Endothelial cell of umbilical vein (primary cell): ENCODE results near the gene UGT1A5. TPM values are rescaled to one million over a fixed set of nuclear protein-coding genes. Genes with fewer than 3 reads are reported as not detected.

Experiments
- BruUV-seq: library from RNA; stranded (reverse); fragments of 400-500 nt; replicated peaks from 2 replicates; lab custom pipeline; 2021; lab: Mats Ljungman, UMichigan
- CTCF ChIA-PET: fragments of 300-600, 350-600 bp; sonication (Branson Sonifier 250); formaldehyde crosslinking; loops from one replicate; lab custom pipeline; 2021; ENCODE audit warnings: antibody characterized with exemption, inconsistent platforms; lab: Charles Lee
- POLR2A ChIA-PET: fragments of 300-600, 350-600 bp; sonication (Branson Sonifier 250); formaldehyde crosslinking; loops from one replicate; lab custom pipeline; 2021; ENCODE audit warnings: antibody characterized with exemption, inconsistent platforms; lab: Charles Lee
- DNase-seq: peaks from one replicate; pipeline ENCODE4 v3.0.0-alpha.2; 2011; ENCODE audit warnings: low read depth, low spot score
- FAIRE-seq: peaks from 2 replicates; lab custom pipeline; 2011; peaks lifted over from hg19 to GRCh38; lab: Jason Lieb, UNC
- H2AFZ ChIP-seq: 2 replicates; pipeline ENCODE4 v1.6.0; 2012; ENCODE audit warnings: low read depth, low read length, control low read depth, inconsistent platforms
- H3K27ac ChIP-seq: 2 replicates; pipeline ENCODE4 v1.5.1; 2011; ENCODE audit warnings: low read depth, mild to moderate bottlenecking, control low read depth, low read length, moderate library complexity; ENCODE audit not compliant: insufficient read depth
- H3K27me3 ChIP-seq, 2 experiments: 2 replicates each; pipeline versions ENCODE4 v1.6.0 to v1.6.1; 2011; ENCODE audit warnings: low read length in 2 of 2, mixed read lengths in 1 of 2; ENCODE audit not compliant: control insufficient read depth in 2 of 2, insufficient read depth in 2 of 2
- H3K36me3 ChIP-seq, 2 experiments: 2 replicates in 1 of 2; 3 replicates in 1 of 2; pipeline ENCODE4 v1.5.1; 2011; ENCODE audit warnings: low read length in 2 of 2, mild to moderate bottlenecking in 1 of 2, moderate library complexity in 1 of 2; ENCODE audit not compliant: control insufficient read depth in 2 of 2, insufficient read depth in 2 of 2; ENCODE audit errors: extremely low read depth in 1 of 2
- H3K4me1 ChIP-seq: 3 replicates; pipeline ENCODE4 v1.5.1; 2011; ENCODE audit warnings: mild to moderate bottlenecking, low read length; ENCODE audit not compliant: control insufficient read depth, insufficient read depth; ENCODE audit errors: extremely low read depth
- H3K4me2 ChIP-seq: 2 replicates; pipeline ENCODE4 v1.6.1; 2011; ENCODE audit warnings: low read length, control low read depth, mixed read lengths; ENCODE audit not compliant: insufficient read depth
- H3K4me3 ChIP-seq, 3 experiments: fragments of 200-600 bp in 1 of 3; sonication (generic), shearing (Covaris generic) in 1 of 3; replicated peaks in 1 of 3; 2 replicates each; pipeline ENCODE4 v1.5.1; 2011 to 2016; ENCODE audit warnings: control low read depth in 3 of 3, low read length in 3 of 3, mild to moderate bottlenecking in 2 of 3, inconsistent platforms in 1 of 3, low read depth in 1 of 3, moderate library complexity in 1 of 3; ENCODE audit not compliant: insufficient read depth in 1 of 3
- H3K79me2 ChIP-seq: 2 replicates; pipeline ENCODE4 v1.6.0; 2012; ENCODE audit warnings: low read length, inconsistent platforms; ENCODE audit not compliant: control insufficient read depth, insufficient read depth
- H3K9ac ChIP-seq: replicated peaks from 2 replicates; pipeline ENCODE3; 2011; ENCODE audit warnings: low read length, control low read depth; ENCODE audit not compliant: insufficient read depth; ENCODE audit errors: extremely low read depth
- H3K9me1 ChIP-seq: replicated peaks from 3 replicates; pipeline ENCODE4 v1.6.0; 2011; ENCODE audit warnings: mild to moderate bottlenecking, low read length; ENCODE audit not compliant: control insufficient read depth, insufficient read depth; ENCODE audit errors: extremely low read depth
- H3K9me3 ChIP-seq: replicated peaks from 2 replicates; pipeline ENCODE4 v1.5.1; 2012; ENCODE audit warnings: low read length, inconsistent platforms; ENCODE audit not compliant: control insufficient read depth, insufficient read depth
- H4K20me1 ChIP-seq: replicated peaks from 2 replicates; pipeline ENCODE3; 2011; ENCODE audit warnings: mild to moderate bottlenecking, low read length; ENCODE audit not compliant: control insufficient read depth, insufficient read depth; ENCODE audit errors: extremely low read depth
- CTCF ChIP-seq, 2 donors: IDR thresholded peaks; 1 replicate in 1 of 2; 2 replicates in 1 of 2; pipeline ENCODE4 v1.5.1; 2011; ENCODE audit warnings: low read length in 2 of 2, mild to moderate bottlenecking in 2 of 2, moderate library complexity in 2 of 2, control low read depth in 1 of 2, inconsistent platforms in 1 of 2, low read depth in 1 of 2; ENCODE audit not compliant: insufficient read depth in 1 of 2; ENCODE audit errors: extremely low read depth in 1 of 2
- EZH2 ChIP-seq: IDR thresholded peaks from 2 replicates; pipeline ENCODE4 v1.6.1; 2012; ENCODE audit warnings: borderline replicate concordance, low read depth, mild to moderate bottlenecking, moderate library complexity, low read length, inconsistent platforms; ENCODE audit not compliant: severe bottlenecking
- FOS ChIP-seq: IDR thresholded peaks from 2 replicates; pipeline ENCODE4 v1.6.1; 2011; ENCODE audit warnings: mild to moderate bottlenecking, low read length, moderate library complexity, borderline replicate concordance; ENCODE audit not compliant: insufficient read depth
- GATA2 ChIP-seq: IDR thresholded peaks from 2 replicates; pipeline ENCODE4 v1.7.0; 2011; ENCODE audit warnings: low read depth, mild to moderate bottlenecking, moderate library complexity, mixed read lengths, low read length; ENCODE audit not compliant: insufficient read length, insufficient read depth
- JUN ChIP-seq: IDR thresholded peaks from 2 replicates; pipeline ENCODE4 v1.6.1; 2011; ENCODE audit warnings: borderline replicate concordance, low read depth; ENCODE audit not compliant: insufficient read length, insufficient read depth
- MAX ChIP-seq: IDR thresholded peaks from 2 replicates; pipeline ENCODE4 v1.6.1; 2011; ENCODE audit not compliant: insufficient read depth, insufficient read length
- MYC ChIP-seq: IDR thresholded peaks from one replicate; pipeline ENCODE4 v1.6.1; 2011; ENCODE audit warnings: mild to moderate bottlenecking, low read depth, low read length
- POLR2A ChIP-seq: IDR thresholded peaks from 2 replicates; pipeline ENCODE4 v1.6.1; 2012; ENCODE audit warnings: low read depth, mild to moderate bottlenecking, control low read depth, low read length
- POLR2AphosphoS5 ChIP-seq: IDR thresholded peaks from 2 replicates; pipeline ENCODE4 v1.6.1; 2012; ENCODE audit warnings: low read depth, mild to moderate bottlenecking, control low read depth, low read length, moderate library complexity; ENCODE audit not compliant: insufficient read depth
- dilution Hi-C: fragments of 300-500 bp; cut with MboI; formaldehyde crosslinking; loops from one replicate; pipeline ENCODE4 v1.15.0; 2019; ENCODE audit warnings: low sequenced_read_pairs; ENCODE audit not compliant: extremely low pct_ligation_motif_present
- intact Hi-C: fragments of 100-400 bp; cut with micrococcal nuclease; formaldehyde crosslinking; loops from one replicate; pipeline ENCODE4 v1.10.0; 2022
- polyA plus RNA-seq, 4 experiments: library from polyadenylated mRNA; depleted of rRNA in 3 of 4; stranded (reverse) in 3 of 4; unstranded in 1 of 4; fragments of >200 nt; gene quantifications; 2 replicates each; pipeline versions ENCODE4 v1.2.1 to v1.2.3, GENCODE V29; 2011 to 2012; ENCODE audit warnings: missing spikeins in 1 of 4
- total RNA-seq: library from RNA; stranded (reverse); gene quantifications from 2 replicates; pipeline ENCODE4 v1.2.3, GENCODE V29; 2021

UGT1A5 gene
- total and polyA plus RNA-seq, 2 donors (not counting 3 experiments of a cell fraction or from before 2014, with no cell fraction given): not detected

GRCh38 chr2:233711312-233712008 is 1.2 kb upstream of the UGT1A5 start:
- H3K27me3 ChIP-seq: peaks cover 0 to 2% of the 10 kb centered on the region in 2 experiments
- ChIA-PET CTCF (interaction anchor here (0.7 to 4.4 kb wide), 24 partner anchors 9 to 1405 kb away, joined by 3 to 74 read pairs (median 4); partner anchors contain the start of genes UGT1A3 and USP40), POLR2A (no interaction called here)
- H3K4me1 ChIP-seq: peaks cover 2% of the 10 kb centered on the region
- H3K9ac ChIP-seq: no peak overlapping the region
- H2AFZ ChIP-seq: no peak overlapping the region
- H3K9me1 ChIP-seq: no peaks in the 10 kb centered on the region
- no peak overlapping the region for H3K27ac ChIP-seq
- H3K4me3 ChIP-seq: no peak overlapping the region
- BruUV-seq: no TSS peak
- TF ChIP-seq EZH2: no peak
- peak; percentile 89 to 90 for TF ChIP-seq CTCF (IDR thresholded peaks at IDR 0.05; ENCODE audit: extremely low read depth in 1 of 2, insufficient read depth in 1 of 2, low read depth in 1 of 2, low read length in 2 of 2)
- DNase-seq: peak; percentile 66
- no peaks in the 10 kb centered on the region for H4K20me1 ChIP-seq
- no peak overlapping the region for H3K4me2 ChIP-seq
- peak; percentile 92 for FAIRE-seq
- no peaks in the 10 kb centered on the region for H3K79me2 ChIP-seq
- dilution Hi-C loops: no loop called here
- intact Hi-C loops: loop anchor here (1.0 kb wide), 4 partner anchors 145 to 307 kb away; partner anchors contain the start of gene USP40
- H3K36me3 ChIP-seq: no peaks in the 10 kb centered on the region
- no peaks in the 10 kb centered on the region for H3K9me3 ChIP-seq

- POLR2A ChIA-PET: no interaction called here
- no peak for FAIRE-seq
These were observed 532 bp downstream of the UGT1A5 start for GRCh38 chr2:233713262-233713615.

More at GRCh38 chr2:233713262-233713615, 532 bp downstream of the UGT1A5 start:
- dilution Hi-C loops: no loop called here
- intact Hi-C loops: no loop called here
- no peak overlapping the region for H3K27ac ChIP-seq
- H3K4me3 ChIP-seq: no peak overlapping the region
- CTCF ChIA-PET: interaction anchor here (2.8 to 4.4 kb wide), 2 partner anchors 226 to 266 kb away, joined by 10 to 74 read pairs; no protein-coding TSS in a partner anchor
- TF ChIP-seq MAX (no peak), CTCF (IDR thresholded peaks at IDR 0.05; ENCODE audit: extremely low read depth in 1 of 2, insufficient read depth in 1 of 2, low read depth in 1 of 2, low read length in 2 of 2) (no peak), JUN (no peak), POLR2A (no peak), EZH2 (no peak), FOS (no peak), GATA2 (no peak), POLR2AphosphoS5 (no peak), MYC (no peak)
- no peak for DNase-seq
- no peak overlapping the region for H2AFZ ChIP-seq
- no peaks in the 10 kb centered on the region for H3K36me3 ChIP-seq
- no peak overlapping the region for H3K9ac ChIP-seq
- no TSS peak for BruUV-seq
- peaks cover 0 to 6% of the 10 kb centered on the region in 2 experiments for H3K27me3 ChIP-seq
- no peaks in the 10 kb centered on the region for H3K4me1 ChIP-seq
- no peaks in the 10 kb centered on the region for H4K20me1 ChIP-seq
- H3K79me2 ChIP-seq: no peaks in the 10 kb centered on the region
- H3K9me1 ChIP-seq: no peaks in the 10 kb centered on the region
- no peaks in the 10 kb centered on the region for H3K9me3 ChIP-seq
- H3K4me2 ChIP-seq: no peak overlapping the region
